Breast epithelium (tissue), 3 donors: ENCODE measurements around the gene TEC.

Experiments
- CTCF ChIP-seq, 3 donors: fragments of 450-650 bp; IDR thresholded peaks; one replicate each; pipeline ENCODE4 v1.5.1; 2016 to 2017; ENCODE audit warnings: antibody characterized with exemption in 3 of 3, mild to moderate bottlenecking in 3 of 3, moderate library complexity in 3 of 3
- POLR2A ChIP-seq: fragments of 450-650 bp; IDR thresholded peaks from one replicate; pipeline ENCODE4 v1.6.1; 2016; ENCODE audit warnings: antibody characterized with exemption, mild to moderate bottlenecking, moderate library complexity
- POLR2AphosphoS5 ChIP-seq, 3 donors: sonication (generic); formaldehyde crosslinking; IDR thresholded peaks; one replicate each; pipeline ENCODE4 v1.6.1; 2017; ENCODE audit warnings: antibody characterized with exemption in 3 of 3

DNA sequence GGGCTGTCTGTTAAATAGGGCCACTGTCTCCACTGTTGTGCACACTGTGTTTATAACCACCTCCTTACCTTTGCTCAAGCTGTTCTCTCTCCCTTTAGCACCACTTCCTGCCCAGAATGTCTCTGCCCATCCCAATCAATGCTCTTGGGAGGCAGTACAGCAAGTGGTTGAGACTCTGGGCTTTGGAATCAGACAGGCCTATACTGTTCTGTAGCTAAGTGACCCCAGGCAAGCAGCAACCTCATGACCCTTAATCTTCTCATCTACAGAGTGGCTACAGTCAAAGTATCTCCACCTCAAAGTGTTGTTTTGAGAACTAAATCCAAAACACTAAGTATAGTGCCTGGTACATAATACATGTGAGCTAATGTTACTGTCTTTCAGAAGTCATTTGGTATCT, 131.8 kb downstream of the TEC start:
- no peak for TF ChIP-seq CTCF (IDR thresholded peaks at IDR 0.05)
- TF ChIP-seq POLR2AphosphoS5 (IDR thresholded peaks at IDR 0.05): no peak
- TF ChIP-seq POLR2A: no peak
